Stimulated activated CD4-positive, alpha-beta T cell treated with anti-CD3 and anti-CD28 coated beads, Interleukin-2, amount 100 ng/mL, for 24 hours (primary cell): Measurements from ENCODE around the gene CDK5RAP2.

Experiments
- DNase-seq, 2 donors: peaks; one replicate each; pipeline ENCODE4 v3.0.0-alpha.2; 2020

CDK5RAP2 gene

DNA sequence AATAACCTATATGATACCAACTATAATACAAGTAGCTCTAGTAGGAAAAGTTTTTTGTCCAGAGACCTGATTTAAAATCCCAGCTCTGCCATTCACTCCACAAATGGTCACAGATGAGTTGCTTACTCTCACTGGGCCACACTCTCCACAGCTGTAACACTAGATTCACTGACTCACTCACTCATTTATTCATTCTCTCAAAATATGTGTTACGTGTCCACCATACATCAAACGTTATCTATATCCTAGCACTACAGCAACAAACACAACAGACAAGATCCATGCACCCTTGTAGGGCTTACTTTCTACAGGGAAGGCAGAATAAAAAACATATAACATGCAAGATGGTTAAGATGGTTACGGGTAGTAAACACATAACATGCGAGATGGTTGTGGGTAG lies 146.3 kb downstream of the CDK5RAP2 start:
- no peak for DNase-seq

DNA sequence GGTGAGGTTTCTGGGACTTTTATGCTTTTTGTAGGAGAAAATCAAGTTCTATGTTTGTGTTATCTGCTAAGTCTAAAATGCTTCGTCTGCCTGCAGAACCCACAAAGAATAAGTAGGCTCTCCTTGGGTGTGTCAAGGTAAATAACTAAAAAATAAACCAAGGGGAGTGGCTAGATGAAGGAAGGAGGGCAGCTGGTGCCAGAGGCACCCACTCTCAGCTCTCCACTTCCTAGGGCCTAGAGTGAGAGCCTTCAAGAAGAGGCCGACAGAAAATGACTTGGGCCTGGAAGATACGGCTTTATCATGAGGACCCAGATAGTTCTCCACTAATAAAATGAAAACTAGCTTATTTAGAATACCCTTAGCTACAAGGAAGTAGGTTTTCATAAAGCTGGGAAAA lies 147.4 kb downstream of the CDK5RAP2 start:
- no peak for DNase-seq

DNA sequence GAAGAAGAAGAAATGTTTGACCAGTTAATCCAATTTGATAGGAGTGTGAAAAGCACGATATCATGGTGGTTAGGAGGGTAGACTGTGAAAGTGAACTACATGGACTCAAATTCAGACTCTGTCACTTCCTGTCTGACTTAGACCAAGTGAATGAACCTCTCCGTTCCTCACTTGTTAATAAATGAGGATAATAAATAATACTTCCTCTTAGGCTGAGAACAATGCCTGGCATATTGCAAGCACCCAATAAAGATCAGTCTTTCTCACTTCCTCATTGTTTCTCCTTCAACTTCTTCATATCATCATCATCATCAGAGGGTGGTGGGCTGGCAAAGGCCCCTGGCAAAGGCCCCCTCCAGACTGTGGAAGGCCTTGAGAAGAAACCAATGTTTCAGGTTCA lies 148.7 kb downstream of the CDK5RAP2 start:
- DNase-seq = no peak

DNA sequence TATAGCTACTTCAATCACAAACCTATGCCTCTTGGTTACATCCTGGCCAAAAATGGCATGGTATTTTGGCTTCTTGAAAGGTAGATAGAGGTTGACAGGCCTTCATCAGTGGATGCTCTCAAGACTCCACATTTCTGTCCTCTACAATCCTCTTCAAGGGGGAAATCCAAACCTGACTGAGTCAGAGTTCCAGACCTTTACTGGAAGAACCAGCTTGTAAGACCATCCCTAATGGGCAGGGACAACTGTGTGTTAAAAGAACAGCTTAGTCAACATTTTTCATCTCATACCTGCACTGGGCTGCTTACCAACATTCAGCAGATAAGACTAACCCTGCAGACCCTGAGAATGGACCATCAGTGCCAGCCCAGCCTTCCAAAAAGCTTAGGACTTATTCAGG lies 155.7 kb downstream of the CDK5RAP2 start:
- no peak for DNase-seq

DNA sequence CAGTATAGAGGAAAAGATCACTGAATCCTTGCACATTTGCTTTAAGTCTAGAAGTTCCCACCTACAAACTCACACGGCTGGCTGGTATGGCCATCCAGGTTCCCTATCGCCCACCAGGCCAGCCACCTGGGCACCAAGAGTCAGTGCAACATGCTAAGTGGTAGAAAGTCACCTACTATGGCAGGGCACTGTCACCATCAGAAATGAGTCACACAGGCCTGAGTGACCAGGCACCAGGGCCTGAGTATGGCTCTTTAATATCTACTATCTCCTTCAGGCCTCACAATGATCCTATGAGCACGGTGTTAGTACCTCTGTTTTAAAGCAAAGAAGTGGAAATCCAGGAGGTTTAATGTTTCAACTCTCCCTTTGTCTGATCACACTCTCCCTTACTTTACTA lies 156.2 kb downstream of the CDK5RAP2 start:
- no peak for DNase-seq

DNA sequence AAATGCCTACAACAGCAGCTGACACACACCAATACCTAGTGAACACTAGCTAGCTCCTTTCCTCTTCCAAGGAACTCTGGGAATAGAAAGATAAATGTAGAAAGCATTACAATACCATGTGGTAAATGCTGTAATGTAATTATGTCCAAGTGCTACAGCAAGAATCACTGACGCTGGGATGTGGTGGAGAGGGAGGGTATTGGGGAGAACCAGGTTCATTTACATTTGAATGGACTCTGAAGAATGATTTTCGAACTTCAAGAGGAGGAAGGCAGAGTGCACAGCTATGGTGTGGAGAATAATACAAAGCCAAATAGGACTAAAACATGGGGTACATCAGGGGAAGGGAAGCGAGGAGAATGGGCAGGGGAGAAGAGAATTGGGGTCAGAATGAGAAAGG lies 158.0 kb downstream of the CDK5RAP2 start:
- no peak for DNase-seq

DNA sequence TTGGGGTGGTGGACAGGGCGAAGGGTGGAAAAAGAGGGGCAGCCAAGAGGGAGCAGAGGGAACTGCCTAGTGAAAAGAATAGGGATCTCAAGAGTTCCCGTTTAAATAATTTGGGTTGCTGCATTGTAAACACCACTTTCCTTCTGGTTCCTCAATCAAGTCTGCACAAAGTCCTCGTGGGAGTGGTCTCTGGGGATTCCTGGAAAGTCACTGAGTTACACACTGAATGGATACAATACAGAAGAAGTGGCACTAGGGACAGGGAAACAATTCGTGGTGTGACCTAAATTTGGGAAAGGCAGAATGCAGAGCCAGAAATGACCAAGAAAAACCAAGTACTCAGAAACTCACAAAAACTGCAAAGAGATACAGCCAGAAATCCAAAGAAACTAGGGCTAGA lies 161.7 kb downstream of the CDK5RAP2 start:
- DNase-seq = no peak

DNA sequence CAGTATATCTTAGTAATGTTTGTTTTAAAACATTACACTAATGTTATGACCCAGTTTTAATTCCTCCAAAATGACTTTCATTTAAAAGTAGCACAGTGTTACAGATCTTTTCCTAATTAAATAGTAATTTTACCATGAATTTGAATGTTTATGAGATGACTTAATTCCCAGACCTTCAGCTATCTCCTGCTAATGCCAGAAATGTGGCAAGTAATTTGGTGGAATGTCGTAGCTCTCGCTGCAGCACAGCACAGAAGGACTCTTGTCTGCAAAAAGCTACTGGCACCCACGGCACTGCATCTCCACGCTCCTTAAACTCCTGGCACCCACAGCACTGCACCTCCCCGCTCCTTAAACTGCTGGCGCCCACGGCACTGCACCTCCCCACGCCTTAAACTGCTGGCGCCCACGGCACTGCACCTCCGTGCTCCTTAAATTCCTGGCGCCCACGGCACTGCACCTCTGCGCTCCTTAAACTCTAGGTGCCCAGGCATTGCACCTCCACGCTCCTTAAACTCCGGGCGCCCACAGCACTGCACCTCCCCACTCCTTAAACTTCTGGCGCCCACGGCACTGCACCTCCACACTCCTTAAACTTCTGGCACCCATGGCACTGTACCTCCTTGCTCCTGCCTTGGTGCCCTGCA lies 163.1 kb downstream of the CDK5RAP2 start:
- no peak for DNase-seq

DNA sequence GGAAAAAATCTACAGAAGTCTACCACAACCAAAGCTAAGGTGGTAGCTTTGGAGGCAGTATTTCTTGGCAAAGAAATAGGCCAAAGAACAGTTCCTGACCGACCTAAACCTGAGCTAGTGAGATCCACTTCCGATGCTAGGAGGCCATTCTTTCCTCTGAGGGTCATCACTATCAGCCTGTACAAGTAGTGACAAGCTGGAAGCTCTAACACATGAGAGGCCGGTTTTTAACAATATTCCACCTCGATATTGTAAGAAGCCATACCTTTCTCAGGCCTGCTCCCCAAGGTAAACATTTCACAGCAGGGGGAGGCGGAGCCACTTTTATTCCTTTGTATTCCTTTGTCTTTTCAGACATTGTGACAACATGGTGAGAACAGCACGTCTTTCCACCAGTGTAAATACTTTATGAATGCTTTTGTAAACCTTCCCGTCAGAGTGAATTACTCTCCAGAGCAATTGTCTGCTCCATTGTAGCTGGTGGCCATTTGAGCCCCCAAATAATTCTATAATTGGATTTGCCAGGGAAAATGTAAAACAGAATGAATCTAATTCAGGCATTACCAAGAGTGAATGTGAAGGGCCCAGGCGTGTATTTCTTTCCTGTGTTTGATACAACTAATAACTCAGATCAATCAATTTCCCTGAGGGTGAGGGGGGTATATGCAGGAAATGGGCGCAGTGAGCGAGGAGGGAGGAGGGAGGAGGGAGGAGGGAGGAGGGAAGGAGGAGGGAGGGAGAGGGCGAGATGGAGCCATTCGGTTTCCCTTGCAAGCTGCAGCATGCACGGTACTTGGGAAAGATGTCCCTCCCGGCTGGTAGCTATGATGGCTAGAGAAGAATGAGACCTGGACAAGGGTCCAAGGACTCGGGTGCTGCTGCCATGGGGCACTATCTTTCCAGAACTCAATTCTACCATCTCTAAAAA lies 166.6 kb downstream of the CDK5RAP2 start:
- no peak for DNase-seq

DNA sequence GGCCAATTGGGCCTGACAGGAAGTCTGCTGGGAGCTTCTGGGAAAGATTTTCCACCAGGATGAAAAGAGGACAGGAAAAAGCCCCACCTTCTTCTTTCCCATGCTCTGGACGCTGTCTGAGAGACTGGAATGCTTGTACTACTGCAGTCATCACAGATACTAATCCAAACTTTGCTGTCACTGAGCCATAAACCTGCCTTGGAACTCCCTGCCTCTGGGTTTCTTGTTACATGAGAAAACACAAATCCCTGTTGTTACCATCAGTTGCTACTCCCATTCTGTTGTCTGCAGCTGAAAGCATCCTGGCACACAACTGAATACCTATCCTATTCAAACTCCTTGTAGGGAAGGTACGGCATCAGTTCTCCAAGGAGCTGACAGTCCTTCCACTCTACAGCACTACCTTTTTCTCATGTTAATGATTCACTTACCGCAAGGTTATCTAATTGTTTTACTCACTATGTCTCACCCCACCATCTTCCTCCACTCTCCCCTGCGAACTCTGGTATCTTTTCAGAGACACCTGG lies 167.5 kb downstream of the CDK5RAP2 start:
- DNase-seq = no peak

DNA sequence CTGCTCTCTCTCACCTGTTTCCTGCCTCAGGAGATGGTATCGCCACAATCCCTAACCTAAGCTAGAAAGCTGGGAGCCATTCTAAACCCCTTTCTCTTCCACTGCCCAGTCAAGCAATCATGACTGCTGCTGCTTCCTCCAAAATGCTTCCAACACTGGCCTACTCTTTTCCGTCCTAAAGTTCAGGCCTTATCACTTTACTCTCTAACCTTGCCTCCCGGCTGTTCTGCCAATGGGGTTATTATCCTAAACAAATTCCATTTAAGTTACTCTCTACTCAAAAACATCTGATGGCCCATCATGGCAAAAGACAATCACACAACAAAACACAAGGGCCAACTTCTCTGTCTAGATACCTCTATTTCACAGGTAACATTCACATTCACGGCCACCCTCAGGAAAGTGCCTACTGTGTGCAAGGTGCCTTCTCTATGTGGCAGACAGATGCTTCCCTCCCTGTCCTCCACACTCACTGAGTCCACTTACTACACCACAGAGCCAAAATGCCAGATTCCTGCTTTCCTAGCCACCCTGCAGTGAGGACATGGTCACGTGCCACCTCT lies 168.0 kb downstream of the CDK5RAP2 start:
- DNase-seq = no peak

DNA sequence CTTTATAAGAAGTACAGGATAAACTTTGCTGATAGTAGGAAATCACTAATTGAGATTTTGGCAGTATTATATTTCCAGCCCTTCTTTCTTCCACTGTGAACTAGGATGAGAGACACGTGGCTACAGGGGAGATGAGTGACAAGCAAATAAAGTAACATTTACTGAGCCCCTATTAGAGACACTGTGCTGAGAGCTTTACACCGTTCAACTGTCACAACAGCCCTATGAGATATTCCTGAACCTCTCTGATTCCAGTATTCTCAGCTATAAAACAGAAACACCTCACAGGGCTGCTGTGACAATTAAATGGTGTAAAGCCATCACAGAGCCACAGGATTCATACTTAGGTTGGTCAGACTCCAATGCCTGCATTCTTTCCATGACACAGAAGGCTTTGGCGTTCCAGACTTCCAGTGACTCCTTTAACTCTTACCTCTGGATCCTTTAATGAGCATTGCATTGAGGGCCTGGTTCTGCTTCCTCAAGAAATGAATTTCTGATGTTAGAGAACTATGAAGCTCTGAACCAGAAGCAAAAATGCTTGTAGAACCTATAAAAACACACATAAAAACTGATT lies 169.0 kb downstream of the CDK5RAP2 start:
- DNase-seq = no peak

DNA sequence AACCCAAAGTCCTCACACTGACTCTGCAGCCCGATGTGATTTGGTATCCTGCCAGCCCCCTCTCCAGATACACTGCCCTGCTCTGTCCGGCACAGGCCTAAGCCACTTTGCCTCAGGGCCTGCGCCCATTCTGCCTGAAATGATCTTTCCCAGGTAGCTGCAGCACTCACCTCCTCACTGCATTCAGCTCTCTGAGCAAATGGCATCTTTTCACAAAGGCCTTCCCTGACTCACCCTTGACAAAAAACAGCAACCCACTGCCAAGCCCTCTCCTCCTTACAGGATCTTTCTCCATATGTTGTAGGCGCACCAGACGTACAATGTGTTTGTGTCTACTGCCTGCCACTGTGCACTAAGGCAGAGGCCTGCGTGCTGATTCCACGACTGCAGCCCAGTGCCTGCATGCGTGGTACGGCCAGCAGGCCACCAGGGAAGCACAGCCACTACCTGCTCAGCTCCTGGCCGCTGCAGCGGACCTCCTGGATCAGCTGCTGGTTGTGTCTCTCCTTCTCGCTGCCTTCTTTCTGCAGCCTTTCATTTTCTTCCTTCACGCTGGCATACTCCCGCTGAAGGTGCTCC lies 171.2 kb downstream of the CDK5RAP2 start:
- DNase-seq = no peak

DNA sequence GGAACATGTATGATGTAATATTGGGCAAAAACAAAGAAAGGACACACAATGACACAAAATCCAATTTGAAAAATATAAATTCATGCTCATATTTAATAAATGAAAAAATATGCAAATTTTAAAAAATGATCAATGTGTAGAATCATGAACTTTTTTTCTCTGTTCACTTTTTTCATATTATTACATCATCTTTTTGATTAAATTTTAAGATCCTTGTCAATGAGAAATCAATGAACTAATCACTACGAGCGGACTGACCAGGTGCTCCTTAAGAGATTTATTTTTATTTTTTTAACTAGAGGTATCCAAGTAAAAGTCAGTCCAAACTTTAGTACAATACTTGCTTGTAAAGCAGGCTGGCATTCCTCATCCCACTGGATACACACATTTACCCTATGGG lies 174.1 kb downstream of the CDK5RAP2 start:
- DNase-seq = no peak

DNA sequence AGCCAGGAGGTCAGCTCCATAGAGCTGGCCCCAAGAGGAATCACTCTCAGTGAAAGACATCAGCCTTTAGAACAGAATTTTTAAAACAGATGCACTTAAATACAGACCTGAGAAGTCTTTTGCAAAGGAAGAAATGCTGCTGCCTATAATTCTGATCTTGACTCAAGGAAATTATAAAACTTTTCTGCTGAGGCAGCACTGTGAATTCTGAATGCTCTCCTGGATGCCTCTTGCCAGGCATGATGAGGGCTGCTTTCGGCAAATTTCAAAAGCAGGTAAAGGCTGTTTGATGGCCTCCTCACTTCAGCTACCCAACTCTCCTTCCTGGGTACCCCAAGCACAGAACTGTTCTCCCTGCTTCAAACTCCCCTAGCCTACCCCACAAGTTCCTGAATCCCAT lies 174.8 kb downstream of the CDK5RAP2 start:
- no peak for DNase-seq

DNA sequence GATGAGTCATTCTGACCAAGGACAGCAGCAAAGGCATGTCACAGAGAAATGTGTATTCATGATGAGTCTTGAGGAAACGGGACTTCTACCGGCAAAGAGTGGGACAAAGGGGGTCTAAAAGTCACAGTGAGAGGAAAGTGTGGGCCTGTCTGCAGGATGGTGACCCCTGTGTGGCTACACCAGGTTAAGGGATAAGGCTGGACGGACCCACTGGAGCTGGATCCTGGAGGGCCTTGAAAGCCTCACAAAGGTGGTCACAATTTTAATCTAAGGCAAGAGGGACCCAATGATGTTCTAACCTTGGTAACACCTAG lies 176.5 kb downstream of the CDK5RAP2 start:
- DNase-seq = no peak

DNA sequence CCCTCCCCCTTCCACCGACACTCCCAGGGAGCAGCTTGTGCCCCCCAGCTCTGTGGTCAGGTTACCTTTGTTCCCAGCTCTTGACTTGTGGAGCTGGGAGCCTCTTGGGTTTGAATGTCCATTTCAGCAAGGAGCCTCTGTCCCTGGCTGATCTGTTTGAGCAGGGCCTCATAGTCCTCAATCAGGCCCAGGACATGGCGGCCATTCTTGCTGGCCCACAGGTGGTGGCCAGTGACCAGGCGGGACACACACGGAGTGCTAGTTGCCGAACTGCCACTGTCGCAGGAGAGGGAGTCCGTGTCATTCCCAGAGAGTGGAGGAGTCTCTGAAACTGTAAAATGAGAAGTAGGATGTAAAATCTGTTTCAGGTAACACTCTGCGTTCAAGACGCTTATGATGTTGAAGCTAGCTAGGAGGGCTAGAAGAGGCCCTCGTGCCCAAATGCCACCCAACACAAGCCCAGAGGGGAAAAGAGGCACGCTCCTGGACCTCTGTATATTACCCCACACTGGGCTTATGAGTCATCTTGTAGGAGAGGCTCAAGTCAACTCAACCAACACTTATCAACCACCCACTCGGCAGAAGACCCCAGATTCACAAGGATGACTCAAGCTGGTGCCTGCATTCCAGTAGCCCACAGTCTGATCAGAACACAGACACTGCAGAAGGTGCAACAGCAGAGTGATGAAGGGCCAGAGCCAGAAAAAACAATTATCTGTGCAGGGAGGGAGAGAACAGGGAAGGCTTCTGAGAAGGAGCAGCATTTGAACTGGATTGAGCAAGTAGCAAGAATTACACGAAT lies 177.0 kb downstream of the CDK5RAP2 start:
- DNase-seq = no peak

DNA sequence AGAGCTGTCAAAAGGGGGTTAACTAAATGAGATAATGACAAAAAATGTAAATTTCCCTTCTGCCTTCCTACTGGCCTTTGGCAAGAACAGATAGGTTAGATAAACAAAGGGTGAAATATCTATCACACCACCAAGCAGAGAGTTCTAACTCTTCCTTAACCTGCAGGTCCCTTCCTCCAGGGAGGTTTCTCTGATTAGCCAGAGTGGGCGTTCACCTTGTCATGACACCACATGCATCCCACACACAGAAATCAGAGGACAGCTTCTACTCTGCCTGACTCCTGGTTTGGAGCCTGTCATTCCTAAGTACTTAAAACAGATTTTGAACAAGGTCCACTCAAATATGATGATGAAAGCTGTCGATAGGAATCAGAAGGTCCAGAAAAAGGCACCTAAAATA lies 180.0 kb downstream of the CDK5RAP2 start:
- DNase-seq = no peak

DNA sequence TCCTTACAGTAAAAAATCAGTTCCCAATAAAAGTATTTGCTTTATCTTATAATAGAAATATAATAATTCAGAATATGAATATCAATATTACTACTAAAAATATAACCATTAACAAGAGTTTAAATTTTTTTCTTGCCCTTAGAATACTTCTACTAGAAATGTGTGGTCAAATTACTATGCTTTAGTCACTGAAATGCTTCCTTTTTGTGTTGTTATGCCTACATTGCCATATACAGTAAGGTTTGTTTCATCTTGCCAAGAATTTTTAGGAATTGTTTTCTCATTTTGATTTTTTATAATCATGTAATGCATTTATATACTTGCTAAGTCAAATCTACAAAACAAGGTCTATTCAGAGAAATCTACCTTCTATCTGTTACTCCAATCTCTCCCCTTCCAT lies 181.7 kb downstream of the CDK5RAP2 start:
- no peak for DNase-seq

DNA sequence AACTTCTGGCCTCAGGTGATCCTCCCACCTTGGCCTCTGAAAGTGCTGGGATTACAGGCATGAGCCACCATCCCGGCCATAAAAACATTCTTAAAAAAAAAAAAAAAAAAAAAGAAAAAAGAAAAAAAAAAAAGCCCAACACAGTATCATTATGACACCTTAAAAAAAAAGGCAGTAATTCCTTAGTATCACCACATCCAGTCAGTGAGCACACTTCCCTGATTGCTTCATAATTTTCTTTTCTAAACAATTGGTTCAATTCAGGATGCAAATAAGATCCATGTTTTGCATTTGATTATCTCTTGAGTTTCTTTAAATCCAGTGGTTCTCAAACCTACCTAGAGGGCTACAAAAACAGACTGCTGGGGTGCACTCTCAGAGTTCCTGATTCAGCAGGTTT lies 182.5 kb downstream of the CDK5RAP2 start:
- DNase-seq = no peak

DNA sequence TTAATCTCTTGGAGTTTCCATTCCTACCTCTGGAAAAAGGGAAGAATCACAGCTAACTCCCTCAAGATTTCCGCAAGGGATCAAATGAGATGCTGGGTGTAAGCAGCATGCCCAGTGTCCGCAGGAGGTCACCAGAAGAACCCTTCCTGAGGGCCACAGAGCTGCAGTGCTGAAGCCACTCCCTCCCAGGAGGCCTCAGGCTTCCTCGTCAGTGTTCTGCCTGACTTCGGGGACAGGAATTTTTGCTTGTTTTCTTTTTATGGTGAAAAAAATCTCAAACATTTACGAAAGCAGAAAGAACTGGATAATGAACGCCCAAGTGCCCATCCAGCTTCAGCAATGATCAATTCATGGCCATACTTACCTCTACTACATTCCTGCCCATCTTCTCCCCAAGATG lies 183.0 kb downstream of the CDK5RAP2 start:
- DNase-seq = no peak

DNA sequence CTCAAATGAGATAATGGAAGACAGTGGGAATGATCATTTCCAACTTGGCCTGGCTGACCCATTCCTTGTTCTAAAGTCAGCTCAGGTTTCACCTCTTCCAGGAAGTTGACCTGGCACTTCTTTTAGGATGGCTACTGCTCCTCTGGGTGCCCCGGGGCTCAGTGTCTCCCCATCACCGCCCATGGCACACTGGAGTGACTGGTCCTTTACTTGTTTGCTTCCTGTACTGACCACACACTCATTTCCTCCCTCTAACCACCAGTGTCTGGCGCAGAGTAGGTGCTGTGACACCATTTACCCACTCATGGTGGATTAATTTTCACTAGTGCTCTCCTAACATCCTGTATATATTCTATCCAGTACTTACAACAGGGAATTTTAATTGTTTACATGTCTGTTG lies 183.5 kb downstream of the CDK5RAP2 start:
- DNase-seq = no peak

DNA sequence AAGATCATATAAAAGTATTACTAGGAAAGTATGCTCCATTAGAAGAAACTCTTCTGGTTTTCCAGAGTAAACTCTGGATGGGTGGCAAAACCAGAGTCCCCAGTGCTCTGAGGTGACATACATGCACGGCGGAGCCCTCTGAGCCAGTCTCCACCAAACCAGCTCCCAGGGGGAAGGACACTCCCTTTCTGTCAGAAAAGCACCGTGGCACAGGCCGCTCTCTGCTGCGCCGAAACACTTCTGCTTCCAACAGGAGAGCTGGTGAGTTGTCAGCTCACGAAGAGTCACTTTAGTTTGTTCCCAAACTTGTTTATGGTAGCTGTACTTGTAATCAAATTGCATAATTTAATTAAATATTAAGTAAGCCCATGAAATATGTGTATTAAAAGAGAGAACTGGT lies 184.6 kb downstream of the CDK5RAP2 start:
- DNase-seq = no peak
